SK-N-SH treated with all-trans-retinoic acid at 6 μM for 48 hours (cell line): Measurements from ENCODE around the gene DNASE2B.
A peak's percentile ranks its signal among the peaks of the same experiment; 100 is the strongest.

Experiments used
- ATAC-seq: fragments of 200-7000 bp; cut with Tn5 transposase; 3 replicates; pipeline ENCODE4 v1.9.1; 2020; ENCODE audit warnings: mild to moderate bottlenecking, moderate library complexity
- ARNTL ChIP-seq: fragments of 450-650 bp; formaldehyde crosslinking; IDR thresholded peaks from 2 replicates; pipeline ENCODE4 v1.5.0; 2020; ENCODE audit warnings: low read depth, mild to moderate bottlenecking, moderate library complexity, borderline replicate concordance
- BACH2 ChIP-seq: fragments of 250-450 bp; sonication (Bioruptor Pico); IDR thresholded peaks from 2 replicates; pipeline ENCODE4 v1.9.0; 2021; ENCODE audit warnings: mild to moderate bottlenecking, borderline replicate concordance
- CSDC2 ChIP-seq: fragments of 250-450 bp; sonication (Bioruptor Pico); IDR thresholded peaks from 2 replicates; pipeline ENCODE4 v1.5.0; 2020; ENCODE audit warnings: mild to moderate bottlenecking, moderate library complexity
- CSRNP3 ChIP-seq: fragments of 250-450 bp; sonication (Bioruptor Pico); IDR thresholded peaks from 2 replicates; pipeline ENCODE4 v1.5.1; 2021; ENCODE audit warnings: mild to moderate bottlenecking, moderate library complexity
- ESRRG ChIP-seq: fragments of 250-450 bp; sonication (Bioruptor Pico); IDR thresholded peaks from 2 replicates; pipeline ENCODE4 v1.6.1; 2021; ENCODE audit warnings: mild to moderate bottlenecking
- GLIS3 ChIP-seq: fragments of 250-450 bp; sonication (Bioruptor Pico); IDR thresholded peaks from 2 replicates; pipeline ENCODE4 v1.5.0; 2020; ENCODE audit warnings: mild to moderate bottlenecking, moderate library complexity
- ISL1 ChIP-seq: fragments of 250-450 bp; sonication (Bioruptor Pico); IDR thresholded peaks from 2 replicates; pipeline ENCODE4 v2.1.2; 2022; ENCODE audit warnings: mild to moderate bottlenecking, moderate library complexity
- OSR1 ChIP-seq: fragments of 250-450 bp; sonication (Bioruptor Pico); IDR thresholded peaks from 2 replicates; pipeline ENCODE4 v1.8.0; 2022; ENCODE audit warnings: moderate library complexity, mild to moderate bottlenecking, inconsistent platforms
- PATZ1 ChIP-seq: fragments of 250-450 bp; sonication (Bioruptor Pico); IDR thresholded peaks from 2 replicates; pipeline ENCODE4 v1.8.0; 2020; ENCODE audit warnings: mild to moderate bottlenecking, moderate library complexity, borderline replicate concordance
- POU6F1 ChIP-seq: fragments of 250-450 bp; sonication (Bioruptor Pico); IDR thresholded peaks from 2 replicates; pipeline ENCODE4 v1.8.0; 2021; ENCODE audit warnings: low read depth, mild to moderate bottlenecking, moderate library complexity, borderline replicate concordance
- PPARA ChIP-seq: fragments of 250-450 bp; sonication (Bioruptor Pico); IDR thresholded peaks from 2 replicates; pipeline ENCODE4 v1.5.0; 2020; ENCODE audit warnings: mild to moderate bottlenecking, borderline replicate concordance
- RARB ChIP-seq: fragments of 250-450 bp; sonication (Bioruptor Pico); IDR thresholded peaks from 2 replicates; pipeline ENCODE4 v1.8.0; 2021; ENCODE audit warnings: mild to moderate bottlenecking, moderate library complexity
- SNAI2 ChIP-seq: fragments of 250-450 bp; sonication (Bioruptor Pico); IDR thresholded peaks from 2 replicates; pipeline ENCODE4 v1.5.0; 2020; ENCODE audit warnings: mild to moderate bottlenecking, moderate library complexity
- TCF4 ChIP-seq: fragments of 250-450 bp; sonication (Bioruptor Pico); IDR thresholded peaks from 2 replicates; pipeline ENCODE4 v1.8.0; 2021; ENCODE audit warnings: mild to moderate bottlenecking, moderate library complexity, borderline replicate concordance
- TOX ChIP-seq: fragments of 250-450 bp; sonication (Bioruptor Pico); IDR thresholded peaks from 2 replicates; pipeline ENCODE4 v1.8.0; 2021; ENCODE audit warnings: mild to moderate bottlenecking, moderate library complexity, borderline replicate concordance
- TSHZ2 ChIP-seq: fragments of 250-450 bp; sonication (Bioruptor Pico); IDR thresholded peaks from 2 replicates; pipeline ENCODE4 v1.5.0; 2020; ENCODE audit warnings: mild to moderate bottlenecking, moderate library complexity
- ZC3H10 ChIP-seq: fragments of 250-450 bp; sonication (Bioruptor Pico); IDR thresholded peaks from 2 replicates; pipeline ENCODE4 v1.5.1; 2021; ENCODE audit warnings: mild to moderate bottlenecking, moderate library complexity
- ZFP3 ChIP-seq: fragments of 250-450 bp; sonication (Bioruptor Pico); IDR thresholded peaks from 2 replicates; pipeline ENCODE4 v1.5.0; 2020; ENCODE audit warnings: mild to moderate bottlenecking, moderate library complexity
- ZFP30 ChIP-seq: fragments of 450-650 bp; formaldehyde crosslinking; IDR thresholded peaks from 2 replicates; pipeline ENCODE4 v1.5.0; 2022; ENCODE audit warnings: mild to moderate bottlenecking, moderate library complexity
- ZNF565 ChIP-seq: fragments of 450-650 bp; formaldehyde crosslinking; conservative IDR thresholded peaks from 2 replicates; pipeline ENCODE4 v1.5.0; 2020; ENCODE audit warnings: low read depth, mild to moderate bottlenecking, moderate library complexity
- ZNF70 ChIP-seq: fragments of 450-650 bp; formaldehyde crosslinking; IDR thresholded peaks from 2 replicates; pipeline ENCODE4 v1.5.0; 2020; ENCODE audit warnings: mild to moderate bottlenecking, moderate library complexity
- ZNF8 ChIP-seq: fragments of 450-650 bp; formaldehyde crosslinking; IDR thresholded peaks from 2 replicates; pipeline ENCODE4 v1.5.0; 2020; ENCODE audit warnings: mild to moderate bottlenecking, moderate library complexity

The DNASE2B gene

GRCh38 chr1:84406346-84406861 lies 8.1 kb downstream of the DNASE2B start:
- ATAC-seq: peak; percentile 41; the same call in 1 of the 3 replicates
- TF ChIP-seq POU6F1 (CRISPR knock-in tag) (no peak), ESRRG (CRISPR knock-in tag) (no peak), CSRNP3 (no peak), ZNF70 (CRISPR knock-in tag) (no peak), ZFP30 (CRISPR knock-in tag) (no peak), SNAI2 (CRISPR knock-in tag) (no peak), ZFP3 (no peak), PPARA (CRISPR knock-in tag) (no peak), ZC3H10 (no peak), TCF4 (CRISPR knock-in tag) (no peak), RARB (CRISPR knock-in tag) (no peak), CSDC2 (no peak), ZNF8 (no peak), ARNTL (CRISPR knock-in tag) (no peak), TSHZ2 (CRISPR knock-in tag) (no peak)

- no peak for TF ChIP-seq ESRRG (CRISPR knock-in tag)
- TF ChIP-seq GLIS3: no peak
- no peak for TF ChIP-seq OSR1 (CRISPR knock-in tag)
- no peak for TF ChIP-seq TSHZ2 (CRISPR knock-in tag)
- no peak for TF ChIP-seq PATZ1
- TF ChIP-seq CSDC2: no peak
- no peak for TF ChIP-seq ARNTL (CRISPR knock-in tag)
- no peak for TF ChIP-seq TOX (CRISPR knock-in tag)
- TF ChIP-seq SNAI2 (CRISPR knock-in tag): no peak
- TF ChIP-seq ZNF8: no peak
- no peak for TF ChIP-seq BACH2 (CRISPR knock-in tag)
- TF ChIP-seq, all 23 proteins: peak for 0
- no peak for ATAC-seq
These were observed 9.2 kb downstream of the DNASE2B start for GRCh38 chr1:84407524-84407923.

- no peak for TF ChIP-seq ZNF565 (CRISPR knock-in tag)
- TF ChIP-seq GLIS3: no peak
- TF ChIP-seq ISL1 (CRISPR knock-in tag): no peak
- TF ChIP-seq POU6F1 (CRISPR knock-in tag): no peak
- TF ChIP-seq ARNTL (CRISPR knock-in tag): no peak
- no peak for ATAC-seq
These were observed 9.7 kb downstream of the DNASE2B start for GRCh38 chr1:84407958-84408422.
